ENCODE data around the gene BRIX1. TPM values are rescaled to one million over a fixed set of nuclear protein-coding genes. Genes with fewer than 3 reads are reported as not detected.
"Not testable (repeated sequence)": the region's sequence is repeated elsewhere in the genome, so short reads cannot be mapped to it uniquely, and the experiment has no call there.

The BRIX1 gene
- total RNA-seq, 2 donors from 2014 or later, result 11.2 to 13.8 TPM

DNA sequence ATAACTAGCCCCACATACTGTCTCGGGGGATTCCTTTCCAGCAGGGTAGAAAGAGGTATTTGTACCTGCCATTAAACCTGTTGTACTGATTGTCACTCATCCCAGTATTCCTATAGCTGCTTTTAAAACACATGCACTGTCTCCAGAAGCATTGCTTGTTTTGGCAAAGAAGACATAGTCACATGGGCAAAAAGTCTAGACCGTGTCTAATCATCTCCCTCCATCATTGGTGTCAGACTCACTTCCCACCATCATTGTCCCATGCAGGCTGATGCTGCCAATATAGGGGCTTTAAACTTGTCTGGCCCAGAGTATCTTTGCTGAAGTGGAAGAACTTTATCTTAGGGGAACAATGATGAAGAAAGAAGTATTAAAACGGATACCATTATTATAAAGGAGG, 26.4 kb downstream of the BRIX1 start:
- ATAC-seq (no peak), DNase-seq (no peak)
- intact Hi-C loops (cut with DNase I, micrococcal nuclease), result no loop called here

DNA sequence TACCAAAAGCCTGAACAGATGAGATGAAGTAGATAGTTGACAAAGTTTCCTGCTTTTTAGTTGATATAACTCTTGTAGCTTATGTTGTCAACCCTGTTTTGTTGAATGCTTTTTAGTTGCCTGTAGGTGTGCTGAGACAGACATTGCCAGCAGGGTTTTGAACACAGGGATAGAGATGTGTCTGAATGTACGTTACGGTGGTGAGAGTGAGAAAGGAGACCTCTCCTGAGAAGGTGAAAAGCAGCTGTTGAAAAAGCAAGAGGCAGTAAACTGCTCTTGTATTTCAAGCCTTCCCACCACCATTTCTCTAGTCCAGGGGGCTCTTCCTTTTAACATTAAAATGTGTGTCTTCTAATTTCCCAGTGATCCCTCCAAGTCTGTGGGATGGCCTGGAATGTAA, 28.5 kb downstream of the BRIX1 start:
- intact Hi-C loops (cut with DNase I, micrococcal nuclease), result no loop called here
- DNase-seq, result no peak
- ATAC-seq, result no peak

DNA sequence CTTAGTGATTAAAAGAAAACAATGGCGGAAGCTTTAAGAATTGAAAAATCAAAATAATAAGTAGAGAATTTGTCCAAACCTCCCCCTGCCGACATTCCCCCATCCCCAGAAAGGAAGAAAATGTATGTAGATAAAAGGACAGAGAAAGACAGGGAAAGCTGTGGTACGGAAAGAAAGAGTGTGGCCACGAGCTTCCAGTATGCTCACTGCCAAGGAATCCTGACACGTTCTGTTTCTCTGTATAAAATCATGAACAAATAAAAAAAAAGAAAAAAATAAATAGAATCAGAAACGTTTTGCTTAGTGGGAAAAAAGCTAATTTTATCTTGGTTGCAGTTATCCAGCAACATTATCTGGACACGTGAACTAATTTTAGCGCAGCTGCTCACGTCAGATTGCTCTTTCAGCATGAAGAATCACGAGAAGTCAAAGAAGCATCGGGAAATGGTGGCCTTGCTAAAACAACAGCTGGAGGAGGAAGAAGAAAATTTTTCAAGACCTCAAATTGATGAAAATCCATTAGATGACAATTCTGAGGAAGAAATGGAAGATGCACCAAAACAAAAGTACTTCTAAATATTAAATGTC, 29.0 kb downstream of the BRIX1 start:
- intact Hi-C loops (cut with DNase I, micrococcal nuclease), result no loop called here
- DNase-seq, result no peak
- ATAC-seq, result no peak

DNA sequence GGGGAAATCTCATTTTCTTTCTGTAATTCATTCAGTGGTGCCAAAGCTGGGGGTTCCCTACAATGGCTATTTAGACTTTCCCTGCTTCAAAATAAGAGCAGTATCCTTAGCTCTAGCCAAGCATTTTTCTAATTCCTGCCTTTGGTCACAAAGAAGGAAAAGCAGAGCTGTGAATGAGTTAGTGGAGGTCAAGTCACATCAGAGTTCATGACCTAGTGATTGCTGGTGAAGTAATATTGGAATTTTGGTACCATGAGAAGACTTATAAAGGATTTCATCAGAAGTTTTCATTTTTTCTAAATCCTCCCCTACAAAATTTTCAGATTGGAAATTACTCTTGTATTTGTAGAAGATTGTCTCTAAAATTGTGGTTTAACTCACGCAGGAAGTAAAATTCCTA, 41.8 kb downstream of the BRIX1 start:
- no peak for DNase-seq
- no peak for ATAC-seq
- intact Hi-C loops (cut with DNase I, micrococcal nuclease), result no loop called here

DNA sequence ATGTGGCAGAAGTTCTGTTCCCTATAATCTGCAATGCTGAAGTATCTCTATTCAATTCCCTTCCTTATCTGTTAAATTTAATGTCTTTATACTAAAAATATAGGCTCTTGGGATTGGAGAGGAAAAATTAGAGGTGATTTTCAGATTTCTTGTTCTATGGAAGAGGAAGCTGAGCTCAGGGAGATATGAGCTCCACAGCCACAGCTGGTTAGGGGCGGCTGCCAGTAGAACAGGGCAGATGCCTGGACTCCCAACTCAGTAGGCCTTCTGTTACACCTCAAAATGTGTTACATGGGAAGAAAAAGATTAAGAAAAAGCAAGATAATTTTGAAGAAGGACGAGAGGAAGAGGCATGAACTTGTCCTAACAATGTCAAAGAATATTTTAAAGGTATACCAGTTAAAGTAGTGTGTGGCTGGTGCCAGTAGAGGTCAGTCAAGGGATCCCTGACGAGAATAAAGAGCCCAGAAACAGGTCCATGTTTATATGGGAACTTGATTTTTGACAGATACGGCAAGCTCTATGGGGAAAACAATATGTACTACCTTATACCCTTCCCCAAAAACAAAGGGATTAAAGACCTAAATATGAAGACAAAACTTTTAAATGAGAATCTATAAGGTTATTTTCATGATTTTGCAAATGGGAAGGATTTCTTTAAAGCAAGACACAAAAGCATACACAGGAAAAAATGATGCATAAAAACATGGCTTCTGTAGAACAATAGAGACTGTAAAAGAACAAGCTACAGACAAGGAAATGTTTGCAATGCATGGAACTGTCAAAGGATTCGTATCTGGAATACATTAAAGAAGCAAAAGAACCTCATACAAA, 42.6 kb downstream of the BRIX1 start:
- ATAC-seq (peak; percentile 63), DNase-seq (peak in 1 of 2 donors; percentile 10)
- intact Hi-C loops (cut with DNase I, micrococcal nuclease), result no loop called here

DNA sequence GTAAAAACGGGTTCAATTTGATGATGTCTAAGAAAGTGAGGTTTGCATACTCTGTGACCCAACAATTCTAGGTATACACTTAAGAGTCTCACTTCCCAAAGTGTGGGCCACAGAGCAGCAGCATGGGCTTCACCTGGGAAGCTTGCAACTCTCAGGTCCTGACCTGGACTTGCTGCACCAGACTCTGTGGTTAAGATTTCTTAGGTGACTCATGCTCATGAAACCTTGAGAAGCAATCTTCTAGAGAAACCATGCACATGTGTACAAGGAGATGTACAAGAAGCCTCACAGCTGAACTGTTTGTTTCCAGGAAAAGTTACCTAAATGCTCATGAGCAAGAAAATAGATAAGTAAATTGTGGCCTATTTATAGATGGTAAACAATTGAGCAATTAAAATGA, 43.8 kb downstream of the BRIX1 start:
- intact Hi-C loops (cut with DNase I, micrococcal nuclease), result no loop called here
- ATAC-seq, result no peak
- DNase-seq, result no peak

DNA sequence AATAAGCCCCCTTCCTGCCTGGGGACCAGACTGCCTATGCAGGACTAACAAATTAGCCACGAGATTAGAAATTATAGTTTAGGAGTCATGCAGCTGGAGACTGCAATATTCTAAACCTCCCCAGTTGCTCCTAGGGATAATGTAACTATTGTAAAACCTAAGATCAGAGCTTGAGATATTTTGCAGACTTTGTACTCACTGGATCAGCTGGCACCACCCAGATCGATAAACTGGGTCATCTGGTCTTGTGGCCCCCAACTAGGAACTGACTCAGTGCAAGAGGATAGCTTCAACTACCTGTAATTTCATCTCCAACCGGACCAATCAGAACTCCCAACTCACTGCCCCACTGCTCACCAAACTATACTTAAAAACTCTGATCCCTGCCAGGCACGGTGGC, 52.0 kb downstream of the BRIX1 start:
- intact Hi-C loops (cut with DNase I, micrococcal nuclease), result no loop called here
- DNase-seq, result no peak
- ATAC-seq, result no peak

DNA sequence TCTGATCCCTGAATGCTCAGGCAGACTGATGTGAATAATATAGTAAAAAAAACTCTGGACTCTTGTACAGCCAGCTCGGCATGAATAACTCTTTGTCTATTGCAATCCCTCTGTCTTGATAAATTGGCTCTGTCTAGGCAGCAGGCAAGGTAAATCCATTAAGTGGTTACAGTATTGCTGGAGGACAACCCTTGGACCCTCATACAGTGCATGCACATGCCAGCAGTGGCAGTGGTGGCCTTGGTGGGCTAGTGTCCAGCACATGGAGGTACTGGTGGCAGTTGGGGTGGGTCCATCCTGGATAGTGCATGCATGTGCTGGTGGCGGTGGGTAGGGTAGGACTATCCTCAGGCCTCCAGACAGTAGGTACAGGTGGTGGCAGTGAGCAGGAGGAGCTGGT, 52.7 kb downstream of the BRIX1 start:
- no peak for DNase-seq
- intact Hi-C loops (cut with DNase I, micrococcal nuclease), result no loop called here
- no peak for ATAC-seq

DNA sequence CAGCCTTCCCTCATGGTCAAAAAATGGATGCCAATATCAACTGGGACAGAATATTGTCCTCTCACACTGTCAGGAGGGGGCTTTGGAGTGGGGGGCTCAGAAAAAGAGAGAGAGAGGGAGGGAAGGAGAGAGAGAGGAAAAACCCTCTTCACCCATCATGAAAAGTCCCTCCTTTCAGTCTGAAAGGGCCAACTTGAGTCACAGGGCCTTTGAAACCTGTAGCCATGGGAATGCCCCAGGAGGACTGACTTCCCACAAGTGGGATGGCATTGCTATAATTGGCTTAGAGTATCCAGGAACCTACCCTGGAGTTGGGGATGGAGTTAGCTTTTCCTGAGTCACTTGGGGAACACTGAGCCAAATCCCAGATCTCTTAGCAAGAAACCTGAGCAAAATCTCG, 55.0 kb downstream of the BRIX1 start:
- ATAC-seq (no peak), DNase-seq (no peak)
- intact Hi-C loops (cut with DNase I, micrococcal nuclease), result no loop called here

DNA sequence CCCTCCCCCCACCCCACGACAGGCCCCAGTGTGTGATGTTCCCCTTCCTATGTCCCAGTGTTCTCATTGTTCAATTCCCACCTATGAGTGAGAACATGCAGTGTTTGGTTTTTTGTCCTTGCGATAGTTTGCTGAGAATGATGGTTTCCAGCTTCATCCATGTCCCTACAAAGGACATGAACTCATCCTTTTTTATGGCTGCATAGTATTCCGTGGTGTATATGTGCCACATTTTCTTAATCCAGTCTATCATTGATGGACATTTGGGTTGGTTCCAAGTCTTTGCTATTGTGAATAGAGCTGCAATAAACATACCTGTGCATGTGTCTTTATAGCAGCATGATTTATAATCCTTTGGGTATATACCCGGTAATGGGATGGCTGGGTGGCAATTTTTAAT, 56.1 kb downstream of the BRIX1 start:
- not testable (repeated sequence) for DNase-seq, ATAC-seq

More for the DNA sequence above, 56.1 kb downstream of the BRIX1 start:
- intact Hi-C loops (cut with DNase I, micrococcal nuclease), result not testable (repeated sequence)

Other genes starting within 250 kb of the BRIX1 start
- gene TTC23L, start 76.5 kb upstream of the BRIX1 start, total RNA-seq, result under 1 TPM in 1 of 2 donors, not detected in 1; 0.12 TPM
- gene RAD1, start 207 bp upstream of the BRIX1 start, total RNA-seq, result 10 to 100 TPM; 12.3 to 12.8 TPM
- 10 to 100 TPM; 37.9 to 40.0 TPM for gene DNAJC21, start 13.8 kb downstream of the BRIX1 start, total RNA-seq
- not detected for gene AGXT2, start 132.2 kb downstream of the BRIX1 start, total RNA-seq

Measured in left colon (tissue), 2 donors.